GM21360 (cell line): Measurements from ENCODE around the gene PROK2.
A peak's percentile ranks its signal among the peaks of the same experiment; 100 is the strongest.

Source experiments
- ATAC-seq: cut with Tn5 transposase; IDR thresholded peaks from one replicate; pipeline ENCODE4 v1.9.1; 2021; ENCODE audit warnings: mild to moderate bottlenecking, moderate library complexity; ENCODE audit not compliant: unreplicated experiment

PROK2 gene

DNA sequence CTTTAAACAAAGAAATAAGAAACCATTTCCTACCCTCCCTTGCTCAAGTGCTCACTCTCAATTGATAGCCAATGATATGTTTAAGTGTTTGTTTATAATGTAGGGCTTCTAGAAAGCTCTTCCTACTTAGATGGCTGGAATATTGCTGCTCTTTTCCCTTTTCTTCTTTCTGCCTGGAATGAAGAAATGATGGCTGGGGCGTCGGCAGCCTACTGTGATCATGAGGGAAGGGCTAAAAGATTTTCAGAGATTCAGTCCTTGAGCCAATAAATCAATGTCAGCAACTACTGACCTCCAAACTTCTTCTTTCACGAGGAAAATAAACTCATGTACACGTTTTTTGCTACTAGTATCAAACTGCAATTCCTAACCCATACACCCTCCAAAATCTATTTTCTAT, 33.3 kb downstream of the PROK2 start:
- ATAC-seq: no peak

DNA sequence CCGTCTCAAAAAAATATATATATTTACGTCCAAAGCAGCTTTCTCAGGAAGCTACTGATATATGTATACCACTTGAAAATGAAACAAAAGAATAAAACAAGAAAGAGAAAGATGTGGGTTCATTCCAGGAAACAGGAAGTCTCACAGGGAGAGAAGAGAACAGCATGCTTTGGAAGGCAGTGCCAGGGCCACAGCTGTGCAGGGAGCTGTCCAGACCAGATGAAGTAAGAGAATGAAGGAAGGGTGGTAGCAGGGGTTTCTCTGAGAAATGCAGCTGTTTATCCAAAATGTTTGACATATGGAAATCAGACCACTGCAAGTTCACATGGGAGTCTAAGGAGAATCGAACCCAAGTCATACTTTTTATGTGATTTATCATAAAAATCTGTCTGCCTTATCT, 40.2 kb downstream of the PROK2 start:
- ATAC-seq: no peak

DNA sequence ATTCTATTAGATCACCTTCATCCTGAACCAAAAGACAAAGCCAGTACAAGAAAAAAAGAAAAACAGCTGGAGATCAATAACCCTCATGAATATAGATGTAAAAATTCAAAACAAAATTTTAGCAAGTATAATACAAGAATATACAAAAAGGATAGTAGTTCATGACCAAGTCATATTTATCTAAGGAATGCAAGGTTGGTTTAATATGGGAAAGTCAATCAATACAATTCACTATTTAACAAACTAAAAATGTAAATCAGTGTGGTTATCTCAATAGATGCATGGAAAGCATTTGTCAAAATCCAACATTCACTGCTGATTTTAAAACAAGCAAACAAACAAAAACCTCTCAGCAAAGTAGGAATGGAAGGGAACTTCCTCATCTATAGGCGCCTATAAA, 42.3 kb downstream of the PROK2 start:
- no peak for ATAC-seq

DNA sequence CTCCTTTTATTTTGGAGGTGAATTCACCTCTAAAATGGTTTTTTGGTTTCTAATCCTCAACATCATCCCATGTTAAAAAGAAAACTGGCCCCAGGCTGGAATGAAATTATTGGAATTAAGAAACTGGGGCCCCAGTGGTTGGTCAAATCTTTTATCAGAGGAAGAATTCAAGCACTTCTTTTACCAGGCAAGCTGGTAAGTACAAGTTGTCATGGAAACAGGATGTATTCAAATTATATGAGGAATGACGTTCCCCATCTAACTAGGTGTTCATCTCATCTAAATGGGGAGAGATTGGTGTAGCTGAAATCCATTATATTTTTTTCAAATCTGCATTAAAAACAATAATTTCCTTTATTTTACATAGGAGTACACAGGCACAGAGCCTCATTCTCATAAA, 50.1 kb downstream of the PROK2 start:
- ATAC-seq: no peak

DNA sequence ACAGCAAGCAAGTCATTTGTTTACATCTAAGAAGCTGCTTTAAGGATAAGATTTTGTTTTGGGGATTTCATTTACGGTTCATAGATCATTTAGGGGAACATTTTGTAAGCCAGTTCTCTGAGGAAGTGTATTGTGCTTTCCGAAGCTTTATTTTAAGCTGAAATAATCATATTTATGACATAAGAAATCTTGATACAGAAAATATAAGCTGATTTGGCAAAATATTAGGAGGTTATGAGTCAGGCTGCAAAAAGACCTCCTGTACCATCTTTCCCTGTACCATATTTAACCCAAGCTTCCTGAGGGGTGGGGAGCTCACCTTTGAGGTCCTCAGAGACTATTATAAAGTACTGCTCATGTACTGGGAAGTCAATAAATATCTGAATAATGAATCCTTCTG, 51.6 kb downstream of the PROK2 start:
- no peak for ATAC-seq

DNA sequence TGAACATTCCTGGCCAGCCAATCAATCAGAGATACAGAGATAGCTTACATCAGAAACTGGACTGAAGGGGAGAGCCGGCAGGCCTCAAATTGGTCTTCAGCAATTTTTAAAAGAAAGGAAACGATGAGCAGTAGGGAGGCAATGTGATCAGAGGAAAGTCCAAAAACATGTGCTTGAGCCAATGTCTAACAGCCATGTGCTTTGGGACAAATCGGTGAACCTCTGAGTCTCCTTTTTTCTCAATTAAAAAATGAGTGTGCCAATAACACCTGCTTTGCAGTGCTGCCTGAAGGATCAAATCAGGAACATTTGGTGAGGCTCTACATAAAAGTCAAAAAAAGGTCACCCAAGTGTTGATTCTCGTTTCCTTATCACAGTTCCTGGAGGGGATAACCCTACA, 52.3 kb downstream of the PROK2 start:
- no peak for ATAC-seq

DNA sequence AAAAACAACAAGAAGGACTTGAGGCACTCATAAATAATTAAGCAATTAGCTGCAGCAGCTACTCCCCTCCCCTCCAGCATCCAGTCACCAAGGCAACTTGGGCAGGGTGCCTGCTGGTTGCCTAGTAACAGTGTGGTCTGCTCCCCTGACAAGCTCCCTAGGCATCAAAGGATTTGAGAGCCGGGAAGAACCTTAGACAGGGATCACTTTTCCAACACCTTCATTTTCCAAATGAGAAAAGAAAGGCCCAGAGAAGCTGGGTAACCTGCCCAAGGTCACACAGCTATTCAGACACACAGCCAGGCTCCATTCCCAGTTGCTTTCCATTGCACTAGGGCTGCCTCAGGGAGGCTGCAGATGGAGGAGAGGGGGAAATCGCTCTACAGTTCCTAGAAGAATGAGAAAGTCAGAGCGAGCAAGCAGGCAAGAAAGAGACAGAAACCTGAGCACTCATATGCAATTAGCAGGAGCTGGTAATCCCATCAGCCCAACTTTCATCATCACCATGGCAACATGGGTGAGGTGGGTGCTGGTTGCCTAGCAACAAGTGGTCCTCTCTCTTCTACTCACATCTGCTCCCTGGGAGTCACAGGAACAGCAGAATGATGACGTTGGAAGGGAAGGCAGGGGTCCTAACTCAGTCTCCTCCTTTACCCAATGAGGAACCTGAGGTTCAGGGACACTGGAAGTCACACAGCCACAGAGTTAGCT, 56.2 kb downstream of the PROK2 start:
- ATAC-seq: no peak

DNA sequence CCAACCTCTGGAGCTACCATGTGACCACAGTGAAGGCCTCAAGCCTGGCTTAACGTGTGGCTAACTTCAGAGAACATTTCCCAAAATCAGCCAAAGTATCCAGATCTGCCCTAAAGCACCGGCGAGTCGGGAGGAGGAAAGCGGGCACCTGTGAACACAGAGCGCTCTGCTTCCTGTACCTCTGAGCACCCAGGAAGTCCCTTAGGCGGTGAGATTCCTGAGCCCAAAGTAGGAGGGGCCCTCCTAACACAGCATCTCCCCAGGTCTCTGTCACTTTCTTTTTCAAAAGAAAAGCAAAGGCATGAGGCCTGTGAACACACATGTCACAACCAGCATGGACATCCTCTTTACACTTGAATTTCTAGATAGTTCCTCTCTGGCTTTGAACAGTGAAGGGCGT, 58.8 kb downstream of the PROK2 start:
- ATAC-seq: no peak

DNA sequence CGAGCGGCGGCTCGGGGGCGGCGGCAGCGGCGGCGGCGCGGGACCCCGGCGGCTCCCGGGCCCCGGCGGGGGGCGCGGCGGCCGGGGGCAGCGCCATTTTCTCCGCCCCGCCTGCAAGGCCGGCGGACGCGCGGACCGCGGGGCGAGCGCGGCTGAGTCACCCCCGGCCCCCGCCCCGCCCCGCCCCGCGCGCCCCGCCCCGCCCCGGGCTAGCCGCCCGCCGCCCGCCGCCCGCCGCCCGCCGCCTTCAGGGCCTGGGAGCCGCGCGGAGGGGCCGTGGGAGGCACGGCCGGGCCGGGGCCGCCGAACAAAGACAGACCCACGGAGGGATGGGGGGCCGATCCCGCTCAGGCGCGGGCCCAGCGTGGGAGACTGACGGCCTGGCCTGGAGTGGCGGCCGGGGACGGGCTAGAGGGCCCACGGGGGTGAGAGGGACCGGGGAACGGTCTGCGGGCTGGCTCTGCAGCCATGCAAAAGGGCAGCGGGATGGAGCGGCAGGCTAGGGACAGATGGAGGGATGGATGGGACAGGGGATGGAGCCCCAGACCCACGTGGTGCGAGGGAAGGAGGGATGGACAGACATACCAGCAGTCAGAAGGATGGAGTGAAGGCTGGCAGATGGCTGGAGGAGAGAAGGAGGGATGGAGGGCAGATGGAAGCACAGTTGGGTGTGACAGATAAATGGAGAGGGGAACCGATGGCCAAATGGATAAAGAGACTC, 59.5 kb downstream of the PROK2 start, which contains the start of gene EIF4E3:
Gene EIF4E3 (minus strand): TSS at position 132 of the 721 bp plus-strand sequence. CDS start 35 bp downstream, at position 97.
- peak; percentile 46 for ATAC-seq

DNA sequence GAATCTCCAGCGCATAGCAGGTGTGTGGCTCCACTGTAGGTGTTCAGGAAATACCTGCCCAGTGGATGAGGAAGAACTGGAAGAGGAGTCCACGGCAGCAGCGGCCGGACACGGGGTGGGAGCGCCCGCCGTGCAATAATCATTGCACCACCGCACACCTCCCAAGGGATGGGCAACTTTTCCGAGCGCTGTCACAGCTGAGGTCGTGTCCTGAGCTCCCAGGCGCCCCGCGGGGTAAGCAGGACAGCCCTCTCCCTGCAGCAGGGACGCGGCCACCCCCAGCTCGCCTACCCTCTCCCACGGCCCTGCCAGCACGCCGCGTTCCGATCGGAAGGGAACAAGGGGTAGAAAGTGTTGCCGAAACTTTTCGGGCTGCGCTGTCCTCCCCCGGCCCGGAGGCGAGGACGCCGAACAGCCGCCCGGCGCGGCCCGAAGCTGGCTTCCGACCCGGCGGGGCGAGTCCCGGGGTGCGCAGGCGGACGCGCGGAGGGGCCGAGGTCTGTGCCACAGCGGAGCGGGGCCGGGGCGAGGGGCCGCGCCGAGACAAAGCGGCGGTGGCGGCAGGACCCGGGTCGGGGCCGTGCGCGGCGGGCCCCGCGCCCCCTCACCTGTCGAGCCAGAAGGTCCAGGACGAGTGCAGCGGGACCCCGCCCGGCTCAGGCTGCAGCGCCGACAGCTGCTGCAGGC, 60.2 kb downstream of the PROK2 start:
- ATAC-seq: peak; percentile 39

DNA sequence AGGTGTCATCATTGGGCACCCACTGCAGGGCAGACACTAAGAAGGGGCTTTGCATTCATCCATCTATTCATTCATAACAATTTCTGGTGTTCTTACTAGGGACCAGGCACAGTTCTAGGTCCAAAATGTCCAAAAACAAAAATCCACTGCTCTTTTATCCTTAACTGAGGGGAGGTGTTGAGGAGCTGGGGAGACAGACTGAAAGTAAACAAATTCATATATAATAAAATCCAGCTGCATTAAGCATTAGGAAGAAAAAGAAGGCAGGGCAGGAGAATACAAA, 60.8 kb downstream of the PROK2 start:
- ATAC-seq: no peak

DNA sequence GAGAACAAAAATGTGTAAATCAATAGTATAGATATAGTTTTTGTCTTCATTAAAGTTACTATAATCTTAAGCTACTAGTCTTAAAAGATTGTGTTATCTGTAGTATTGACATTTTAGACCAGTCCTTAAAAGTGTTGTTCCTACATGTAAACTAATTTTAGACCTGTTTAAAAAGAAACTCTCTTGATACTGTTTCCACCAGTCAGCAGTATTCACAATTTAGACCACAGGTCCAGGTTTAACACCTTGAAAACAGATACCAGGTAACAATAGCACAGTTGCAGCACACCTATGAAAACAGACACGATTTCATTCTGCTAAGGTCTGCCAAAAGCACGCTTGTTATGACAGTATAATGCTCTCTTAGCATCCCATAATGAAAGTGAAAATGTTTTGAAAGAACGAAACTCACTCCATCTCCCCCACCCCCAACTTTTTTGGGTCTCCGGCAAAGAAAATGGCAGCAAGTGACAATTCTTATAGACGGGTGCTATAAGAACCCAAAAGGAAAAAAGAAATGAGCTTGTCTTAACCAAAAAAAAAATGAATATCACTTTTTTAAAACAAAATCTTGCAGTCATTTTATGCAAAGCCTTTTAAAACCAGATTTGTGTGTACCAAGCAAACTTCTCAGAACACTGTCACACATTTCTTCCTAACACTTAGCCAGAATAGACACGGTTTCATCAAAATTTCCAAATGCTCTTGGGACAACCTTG, 61.3 kb downstream of the PROK2 start:
- ATAC-seq: no peak

DNA sequence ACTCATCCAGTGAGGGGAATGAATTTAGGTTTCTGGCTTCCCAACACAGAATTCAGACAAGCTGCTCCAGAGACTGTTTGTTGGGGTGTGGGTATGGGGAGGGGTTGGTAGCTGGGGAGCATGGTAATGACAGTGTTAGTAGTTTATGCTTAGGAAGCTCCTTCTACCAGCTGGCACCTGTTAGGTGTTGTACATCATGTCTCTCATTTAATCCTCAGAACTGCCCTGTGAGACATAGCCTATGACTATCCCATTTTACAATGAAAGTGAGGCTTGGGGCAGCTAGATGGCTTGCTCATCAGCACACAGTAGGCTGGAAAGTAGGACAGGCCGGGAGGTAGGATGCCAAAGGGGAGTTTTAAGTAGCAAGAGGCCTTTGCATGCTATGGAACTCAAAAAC, 62.3 kb downstream of the PROK2 start:
- ATAC-seq: no peak
